ENCODE data around the gene NDUFV2.
A peak's percentile ranks its signal among the peaks of the same experiment; 100 is the strongest.
"Not testable (repeated sequence)": the region's sequence is repeated elsewhere in the genome, so short reads cannot be mapped to it uniquely, and the experiment has no call there.

NDUFV2 gene

GRCh38 chr18:9102508-9103375 lies at the start of gene NDUFV2:
TSS of gene NDUFV2 (plus strand) at chr18:9102699. CDS start at chr18:9102744, 45 bp downstream.
- DNase-seq (ENCODE audit: low read depth in 2 of 2): peak; percentile 97

- no peak for DNase-seq (ENCODE audit: low read depth in 2 of 2)
These were observed 48.7 kb upstream of the NDUFV2 start for GRCh38 chr18:9053814-9054213.

- no peak for DNase-seq (ENCODE audit: low read depth in 2 of 2)
These were observed 47.3 kb upstream of the NDUFV2 start for GRCh38 chr18:9055185-9055584.

- DNase-seq (ENCODE audit: low read depth in 2 of 2): no peak
These were observed 46.9 kb upstream of the NDUFV2 start for GRCh38 chr18:9055626-9056025.

GRCh38 chr18:9057646-9058045 lies 44.9 kb upstream of the NDUFV2 start:
- no peak for DNase-seq (ENCODE audit: low read depth in 2 of 2)

- DNase-seq (ENCODE audit: low read depth in 2 of 2): no peak
These were observed 44.1 kb upstream of the NDUFV2 start for GRCh38 chr18:9058406-9058805.

- DNase-seq (ENCODE audit: low read depth in 2 of 2): no peak
These were observed 40.1 kb upstream of the NDUFV2 start for GRCh38 chr18:9062418-9062751.

- no peak for DNase-seq (ENCODE audit: low read depth in 2 of 2)
These were observed 36.6 kb upstream of the NDUFV2 start for GRCh38 chr18:9065864-9066263.

GRCh38 chr18:9066358-9066757 lies 36.1 kb upstream of the NDUFV2 start:
- no peak for DNase-seq (ENCODE audit: low read depth in 2 of 2)

GRCh38 chr18:9066817-9067306 lies 35.6 kb upstream of the NDUFV2 start:
- DNase-seq (ENCODE audit: low read depth in 2 of 2): no peak

- DNase-seq (ENCODE audit: low read depth in 2 of 2): no peak
These were observed 34.7 kb upstream of the NDUFV2 start for GRCh38 chr18:9067823-9068222.

GRCh38 chr18:9068346-9068745 lies 34.2 kb upstream of the NDUFV2 start:
- no peak for DNase-seq (ENCODE audit: low read depth in 2 of 2)

- DNase-seq (ENCODE audit: low read depth in 2 of 2): no peak
These were observed 32.9 kb upstream of the NDUFV2 start for GRCh38 chr18:9069601-9070000.

- no peak for DNase-seq (ENCODE audit: low read depth in 2 of 2)
These were observed 32.3 kb upstream of the NDUFV2 start for GRCh38 chr18:9070212-9070611.

- DNase-seq (ENCODE audit: low read depth in 2 of 2): no peak
These were observed 22.5 kb upstream of the NDUFV2 start for GRCh38 chr18:9079818-9080528.

GRCh38 chr18:9081940-9082339 lies 20.6 kb upstream of the NDUFV2 start:
- DNase-seq (ENCODE audit: low read depth in 2 of 2): no peak

- peak in 1 of 2 donors; percentile 17 for DNase-seq (ENCODE audit: low read depth in 2 of 2)
These were observed 19.6 kb upstream of the NDUFV2 start for GRCh38 chr18:9082711-9083510.

- no peak for DNase-seq (ENCODE audit: low read depth in 2 of 2)
These were observed 16.5 kb upstream of the NDUFV2 start for GRCh38 chr18:9086015-9086414.

GRCh38 chr18:9086624-9087023 lies 15.9 kb upstream of the NDUFV2 start:
- no peak for DNase-seq (ENCODE audit: low read depth in 2 of 2)

- no peak for DNase-seq (ENCODE audit: low read depth in 2 of 2)
These were observed 15.4 kb upstream of the NDUFV2 start for GRCh38 chr18:9087144-9087543.

- no peak for DNase-seq (ENCODE audit: low read depth in 2 of 2)
These were observed 14.2 kb upstream of the NDUFV2 start for GRCh38 chr18:9088252-9088651.

GRCh38 chr18:9088727-9089126 lies 13.8 kb upstream of the NDUFV2 start:
- not testable (repeated sequence) for DNase-seq (ENCODE audit: low read depth in 2 of 2)

Measured in stimulated activated CD8-positive, alpha-beta memory T cell treated with anti-CD3 and anti-CD28 coated beads, Interleukin-2, amount 100 ng/mL, for 1 hour (primary cell).